Vagina (tissue), 2 donors: ENCODE data around the gene DGCR2. TPM values are rescaled to one million over a fixed set of nuclear protein-coding genes. Genes with fewer than 3 reads are reported as not detected.

Experiments used
- DNase-seq, 2 donors: peaks; one replicate each; pipeline ENCODE4 v3.0.0-alpha.2; 2017; ENCODE audit errors: extremely low spot score in 2 of 2
- H3K27ac ChIP-seq: fragments of 200-600 bp; sonication (generic); one replicate; pipeline ENCODE4 v1.5.1; 2019
- H3K27me3 ChIP-seq: fragments of 200-600 bp; sonication (generic); one replicate; pipeline ENCODE4 v1.5.1; 2019
- H3K36me3 ChIP-seq, 2 donors: fragments of 200-600 bp; sonication (generic); one replicate each; pipeline ENCODE4 v1.5.1; 2017 to 2019
- H3K4me1 ChIP-seq: fragments of 200-600 bp; sonication (generic); one replicate; pipeline ENCODE4 v1.5.1; 2019
- H3K4me3 ChIP-seq, 2 donors: fragments of 200-600 bp; sonication (generic); 1 replicate in 1 of 2; 2 replicates in 1 of 2; pipeline ENCODE4 v1.5.1; 2016 to 2019
- H3K9me3 ChIP-seq: fragments of 200-600 bp; sonication (generic); one replicate; pipeline ENCODE4 v1.5.1; 2019
- POLR2A ChIP-seq, 2 donors: fragments of 450-650 bp; IDR thresholded peaks; one replicate each; pipeline ENCODE4 v1.6.1; 2017; ENCODE audit warnings: antibody characterized with exemption in 2 of 2, mild to moderate bottlenecking in 2 of 2, moderate library complexity in 2 of 2
- POLR2AphosphoS5 ChIP-seq, 2 donors: sonication (generic); formaldehyde crosslinking; IDR thresholded peaks; one replicate each; pipeline ENCODE4 v1.9.0; 2017; ENCODE audit warnings: antibody characterized with exemption in 2 of 2, mild to moderate bottlenecking in 2 of 2, low read depth in 1 of 2; ENCODE audit not compliant: insufficient read depth in 1 of 2
- intact Hi-C: fragments of 100-400 bp; cut with DNase I; formaldehyde crosslinking; loops from one replicate; pipeline ENCODE4 v1.15.1; 2023
- total RNA-seq: library from RNA; depleted of rRNA; stranded (reverse); fragments of >200 nt; gene quantifications from one replicate; pipeline ENCODE4 v1.2.3, GENCODE V29; 2016
- TF ChIP-seq, protein P1 (sequence below), 3 experiments: fragments of 450-650 bp in 2 of 3; fragments of 200-600 bp in 1 of 3; sonication (generic) in 1 of 3; IDR thresholded peaks; one replicate each; pipeline ENCODE4 v1.5.1; 2017 to 2019; ENCODE audit warnings: antibody characterized with exemption in 3 of 3, mild to moderate bottlenecking in 2 of 3, moderate library complexity in 2 of 3

The DGCR2 gene
- total RNA-seq, 1 donor from 2014 or later = 66.3 TPM

DNA sequence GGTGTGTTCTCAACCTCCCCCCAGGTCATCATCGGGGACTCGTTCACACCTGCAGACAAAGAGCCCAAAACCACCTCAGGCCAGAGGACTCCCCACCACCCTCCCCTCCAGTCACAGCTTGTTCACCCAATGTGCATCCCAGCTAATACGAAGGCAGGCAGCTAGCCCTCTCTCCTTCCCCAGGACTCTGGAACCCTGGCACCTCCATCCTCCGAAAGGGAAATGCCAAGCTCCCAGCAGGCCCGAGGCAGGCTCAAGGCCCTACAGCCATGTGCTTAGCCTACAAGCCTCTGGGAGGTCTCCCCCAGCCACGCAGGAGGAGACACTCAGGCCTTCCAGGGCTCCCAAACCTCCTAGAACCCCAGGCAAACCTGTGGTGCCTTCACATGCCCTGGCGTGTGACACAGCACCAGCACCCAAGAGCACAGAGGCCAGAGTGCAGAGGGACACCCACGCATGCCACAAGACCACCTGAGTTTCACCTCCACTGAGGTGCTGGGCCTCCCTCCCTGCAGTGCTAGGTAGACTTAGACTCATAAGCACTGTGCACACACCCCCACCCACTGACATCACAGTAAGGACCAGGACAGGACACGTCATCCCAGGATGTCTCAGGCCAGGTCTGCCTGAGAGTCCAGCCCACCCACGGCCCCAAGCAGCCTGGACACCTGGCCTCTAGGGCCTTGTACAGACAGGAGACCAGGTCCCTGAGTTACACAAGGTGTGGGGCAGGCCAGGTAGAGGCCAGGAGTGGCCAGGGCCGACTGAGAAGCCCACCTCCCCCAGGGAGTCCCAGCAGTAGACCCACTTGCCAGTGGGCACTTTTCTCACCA is 15.4 kb upstream of the DGCR2 start:
- Histone ChIP-seq H3K27me3 (no peaks in the 10 kb centered on the region), H3K4me3 (no peak overlapping the region), H3K27ac (no peak overlapping the region), H3K4me1 (peaks cover 3% of the 10 kb centered on the region), H3K9me3 (no peaks in the 10 kb centered on the region), H3K36me3 (peaks cover 4 to 83% of the 10 kb centered on the region in 2 donors)
- TF ChIP-seq, protein P1, sequence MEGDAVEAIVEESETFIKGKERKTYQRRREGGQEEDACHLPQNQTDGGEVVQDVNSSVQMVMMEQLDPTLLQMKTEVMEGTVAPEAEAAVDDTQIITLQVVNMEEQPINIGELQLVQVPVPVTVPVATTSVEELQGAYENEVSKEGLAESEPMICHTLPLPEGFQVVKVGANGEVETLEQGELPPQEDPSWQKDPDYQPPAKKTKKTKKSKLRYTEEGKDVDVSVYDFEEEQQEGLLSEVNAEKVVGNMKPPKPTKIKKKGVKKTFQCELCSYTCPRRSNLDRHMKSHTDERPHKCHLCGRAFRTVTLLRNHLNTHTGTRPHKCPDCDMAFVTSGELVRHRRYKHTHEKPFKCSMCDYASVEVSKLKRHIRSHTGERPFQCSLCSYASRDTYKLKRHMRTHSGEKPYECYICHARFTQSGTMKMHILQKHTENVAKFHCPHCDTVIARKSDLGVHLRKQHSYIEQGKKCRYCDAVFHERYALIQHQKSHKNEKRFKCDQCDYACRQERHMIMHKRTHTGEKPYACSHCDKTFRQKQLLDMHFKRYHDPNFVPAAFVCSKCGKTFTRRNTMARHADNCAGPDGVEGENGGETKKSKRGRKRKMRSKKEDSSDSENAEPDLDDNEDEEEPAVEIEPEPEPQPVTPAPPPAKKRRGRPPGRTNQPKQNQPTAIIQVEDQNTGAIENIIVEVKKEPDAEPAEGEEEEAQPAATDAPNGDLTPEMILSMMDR (IDR thresholded peaks at IDR 0.05) = no peak
- TF ChIP-seq POLR2A (IDR thresholded peaks at IDR 0.05) (no peak), POLR2AphosphoS5 (IDR thresholded peaks at IDR 0.05; ENCODE audit: insufficient read depth in 1 of 2, low read depth in 1 of 2) (no peak)
- intact Hi-C loops = no loop called here
- DNase-seq = no peak

- Histone ChIP-seq H3K36me3 (peaks cover 4 to 77% of the 10 kb centered on the region in 2 donors), H3K27me3 (no peaks in the 10 kb centered on the region), H3K4me3 (no peak overlapping the region), H3K9me3 (no peaks in the 10 kb centered on the region), H3K27ac (no peak overlapping the region), H3K4me1 (no peaks in the 10 kb centered on the region)
- no peak for DNase-seq
- intact Hi-C loops = no loop called here
- TF ChIP-seq, protein P1 (IDR thresholded peaks at IDR 0.05) = no peak
- no peak for TF ChIP-seq POLR2A (IDR thresholded peaks at IDR 0.05)
- no peak for TF ChIP-seq POLR2AphosphoS5 (IDR thresholded peaks at IDR 0.05; ENCODE audit: insufficient read depth in 1 of 2, low read depth in 1 of 2)
Measured at GRCh38 chr22:19136915-19137314, 14.7 kb upstream of the DGCR2 start.

GRCh38 chr22:19134874-19135273 is 12.7 kb upstream of the DGCR2 start:
- H3K4me1 ChIP-seq = peaks cover 12% of the 10 kb centered on the region
- TF ChIP-seq POLR2A (IDR thresholded peaks at IDR 0.05) = no peak
- no peak for TF ChIP-seq POLR2AphosphoS5 (IDR thresholded peaks at IDR 0.05; ENCODE audit: insufficient read depth in 1 of 2, low read depth in 1 of 2)
- TF ChIP-seq, protein P1 (IDR thresholded peaks at IDR 0.05) = no peak
- no peaks in the 10 kb centered on the region for H3K27me3 ChIP-seq
- H3K4me3 ChIP-seq = no peak overlapping the region
- no peak for DNase-seq
- no peak overlapping the region for H3K27ac ChIP-seq
- H3K9me3 ChIP-seq = no peaks in the 10 kb centered on the region
- intact Hi-C loops = no loop called here
- H3K36me3 ChIP-seq = peaks cover 4 to 57% of the 10 kb centered on the region in 2 donors

DNA sequence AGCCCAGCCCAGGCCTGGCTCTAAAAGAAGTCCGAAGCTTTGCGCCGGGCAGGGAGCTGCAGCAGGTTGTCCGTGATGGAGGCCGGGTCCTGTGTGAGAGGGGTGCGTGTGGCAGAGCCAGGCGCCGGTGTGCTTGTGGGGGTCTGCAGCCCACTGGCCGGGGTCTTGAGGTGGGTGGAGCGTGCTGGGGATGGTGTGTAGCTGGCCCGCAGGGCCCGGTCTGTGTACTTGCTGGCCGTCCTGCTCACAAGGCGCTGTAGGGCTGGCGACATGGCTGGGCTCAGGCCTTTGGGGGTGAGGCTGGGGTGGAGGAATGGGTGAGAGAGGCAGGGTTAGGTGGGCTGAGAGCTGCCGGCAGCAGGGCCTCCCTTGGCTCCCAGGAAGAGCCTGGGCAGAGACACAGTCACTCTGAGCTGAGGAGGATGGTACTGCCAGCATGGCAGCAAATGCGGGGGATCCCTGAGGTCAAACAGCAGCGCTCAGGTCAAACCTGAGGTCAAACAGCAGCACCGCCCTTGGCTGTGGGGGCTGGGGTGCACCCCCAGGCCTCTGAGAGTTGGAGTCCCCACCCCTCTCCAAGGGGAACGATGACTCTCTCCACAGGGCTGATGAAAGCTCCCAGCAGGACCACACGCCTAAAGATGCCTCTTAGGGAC is 12.1 kb upstream of the DGCR2 start:
- peaks cover 4 to 51% of the 10 kb centered on the region in 2 donors for H3K36me3 ChIP-seq
- no peaks in the 10 kb centered on the region for H3K27me3 ChIP-seq
- TF ChIP-seq POLR2A (IDR thresholded peaks at IDR 0.05) (no peak), POLR2AphosphoS5 (IDR thresholded peaks at IDR 0.05; ENCODE audit: insufficient read depth in 1 of 2, low read depth in 1 of 2) (no peak)
- TF ChIP-seq, protein P1 (IDR thresholded peaks at IDR 0.05) = no peak
- no peak overlapping the region for H3K4me3 ChIP-seq
- no peak for DNase-seq
- no peak overlapping the region for H3K27ac ChIP-seq
- H3K4me1 ChIP-seq = peaks cover 16% of the 10 kb centered on the region
- H3K9me3 ChIP-seq = no peaks in the 10 kb centered on the region
- intact Hi-C loops = no loop called here

GRCh38 chr22:19133561-19133960 is 11.3 kb upstream of the DGCR2 start:
- no peaks in the 10 kb centered on the region for H3K9me3 ChIP-seq
- H3K27me3 ChIP-seq = no peaks in the 10 kb centered on the region
- H3K36me3 ChIP-seq = peaks cover 4 to 44% of the 10 kb centered on the region in 2 donors
- no peak overlapping the region for H3K4me3 ChIP-seq
- H3K27ac ChIP-seq = no peak overlapping the region
- H3K4me1 ChIP-seq = peaks cover 18% of the 10 kb centered on the region
- TF ChIP-seq POLR2A (IDR thresholded peaks at IDR 0.05) (no peak), POLR2AphosphoS5 (IDR thresholded peaks at IDR 0.05; ENCODE audit: insufficient read depth in 1 of 2, low read depth in 1 of 2) (no peak)
- TF ChIP-seq, protein P1 (IDR thresholded peaks at IDR 0.05) = no peak
- intact Hi-C loops = no loop called here
- DNase-seq = no peak
